Nephron (organoid): ENCODE measurements around the gene RAB44.

ENCODE experiments used
- H3K27ac Mint-ChIP-seq, 3 experiments: 2 replicates each; pipeline ENCODE4 v1.8.0; 2020; ENCODE audit warnings: mixed read lengths in 3 of 3, mild to moderate bottlenecking in 2 of 3, moderate library complexity in 1 of 3
- H3K27me3 Mint-ChIP-seq: 2 replicates; pipeline ENCODE4 v1.8.0; 2021; ENCODE audit warnings: low read depth, mild to moderate bottlenecking, moderate library complexity, mixed read lengths
- H3K36me3 Mint-ChIP-seq: 2 replicates; pipeline ENCODE4 v1.8.0; 2020; ENCODE audit warnings: low read depth, mixed read lengths
- H3K4me1 Mint-ChIP-seq: 2 replicates; pipeline ENCODE4 v1.8.0; 2020; ENCODE audit warnings: mixed read lengths
- H3K4me3 Mint-ChIP-seq, 3 experiments: 2 replicates each; pipeline ENCODE4 v1.8.0; 2020; ENCODE audit warnings: mild to moderate bottlenecking in 3 of 3, mixed read lengths in 3 of 3, moderate library complexity in 2 of 3
- H3K9me3 Mint-ChIP-seq: 2 replicates; pipeline ENCODE4 v1.8.0; 2020; ENCODE audit warnings: mixed read lengths
- CTCF ChIP-seq, 3 experiments: fragments of 200-600 bp; sonication (generic); IDR thresholded peaks; one replicate each; pipeline ENCODE4 v1.5.0; 2021; ENCODE audit warnings: antibody characterized with exemption in 3 of 3; ENCODE audit not compliant: unreplicated experiment in 3 of 3

The RAB44 gene

GRCh38 chr6:36688063-36688738, 9.4 kb upstream of the RAB44 start:
- H3K36me3 Mint-ChIP-seq, result peaks cover 12% of the 10 kb centered on the region
- no peak for TF ChIP-seq CTCF (IDR thresholded peaks at IDR 0.05; ENCODE audit: unreplicated experiment in 3 of 3)
- no peak overlapping the region for H3K27ac Mint-ChIP-seq
- H3K27me3 Mint-ChIP-seq, result no peaks in the 10 kb centered on the region
- peaks cover 5% of the 10 kb centered on the region for H3K4me1 Mint-ChIP-seq
- no peaks in the 10 kb centered on the region for H3K9me3 Mint-ChIP-seq
- no peak overlapping the region for H3K4me3 Mint-ChIP-seq

GRCh38 chr6:36688739-36689075, 8.9 kb upstream of the RAB44 start:
- peaks cover 9% of the 10 kb centered on the region for H3K36me3 Mint-ChIP-seq

GRCh38 chr6:36691011-36691410, 6.6 kb upstream of the RAB44 start:
- no peak for TF ChIP-seq CTCF (IDR thresholded peaks at IDR 0.05; ENCODE audit: unreplicated experiment in 3 of 3)
- no peaks in the 10 kb centered on the region for H3K27me3 Mint-ChIP-seq
- peaks cover under 1% of the 10 kb centered on the region for H3K36me3 Mint-ChIP-seq
- H3K4me3 Mint-ChIP-seq, result no peak overlapping the region
- no peaks in the 10 kb centered on the region for H3K4me1 Mint-ChIP-seq
- H3K9me3 Mint-ChIP-seq, result no peaks in the 10 kb centered on the region
- H3K27ac Mint-ChIP-seq, result no peak overlapping the region

More at GRCh38 chr6:36688739-36689075, 8.9 kb upstream of the RAB44 start:
- Mint-ChIP-seq H3K9me3 (no peaks in the 10 kb centered on the region), H3K4me3 (no peak overlapping the region), H3K4me1 (peaks cover under 1% of the 10 kb centered on the region), H3K27ac (no peak overlapping the region), H3K27me3 (no peaks in the 10 kb centered on the region)
- TF ChIP-seq CTCF (IDR thresholded peaks at IDR 0.05; ENCODE audit: unreplicated experiment in 3 of 3), result no peak

GRCh38 chr6:36691612-36692011, 6.0 kb upstream of the RAB44 start:
- Mint-ChIP-seq H3K36me3 (no peaks in the 10 kb centered on the region), H3K4me3 (no peak overlapping the region)

GRCh38 chr6:36692220-36692619, 5.4 kb upstream of the RAB44 start:
- Mint-ChIP-seq H3K36me3 (no peaks in the 10 kb centered on the region), H3K4me1 (no peaks in the 10 kb centered on the region), H3K4me3 (no peak overlapping the region), H3K27me3 (no peaks in the 10 kb centered on the region), H3K9me3 (no peaks in the 10 kb centered on the region), H3K27ac (no peak overlapping the region)
- no peak for TF ChIP-seq CTCF (IDR thresholded peaks at IDR 0.05; ENCODE audit: unreplicated experiment in 3 of 3)

More at GRCh38 chr6:36691612-36692011, 6.0 kb upstream of the RAB44 start:
- Mint-ChIP-seq H3K9me3 (no peaks in the 10 kb centered on the region), H3K27ac (no peak overlapping the region), H3K4me1 (no peaks in the 10 kb centered on the region), H3K27me3 (no peaks in the 10 kb centered on the region)
- no peak for TF ChIP-seq CTCF (IDR thresholded peaks at IDR 0.05; ENCODE audit: unreplicated experiment in 3 of 3)
